Spleen (tissue), 11 donors: Measurements from ENCODE around the gene KLHL24. TPM values are rescaled to one million over a fixed set of nuclear protein-coding genes. Genes with fewer than 3 reads are reported as not detected.
"Not testable (repeated sequence)": the region's sequence is repeated elsewhere in the genome, so short reads cannot be mapped to it uniquely, and the experiment has no call there.

Source experiments
- DNase-seq: peaks from one replicate; pipeline ENCODE4 v3.0.0-alpha.2; 2020
- H3K27ac ChIP-seq, 8 donors: fragments of 200-600 bp; sonication (generic) in 7 of 8; 1 replicate in 4 of 8; 2 replicates in 4 of 8; pipeline versions ENCODE4 v1.5.0 to v1.8.0; 2016 to 2021; ENCODE audit warnings: inconsistent platforms in 4 of 8, mild to moderate bottlenecking in 4 of 8, moderate library complexity in 1 of 8
- H3K27me3 ChIP-seq, 7 donors: fragments of 200-600 bp; sonication (generic) in 6 of 7; replicated peaks in 1 of 7; 1 replicate in 4 of 7; 2 replicates in 3 of 7; pipeline versions ENCODE4 v1.5.0 to v1.8.0; 2016 to 2021; ENCODE audit warnings: inconsistent platforms in 3 of 7, mild to moderate bottlenecking in 1 of 7
- H3K36me3 ChIP-seq, 6 donors: fragments of 200-600 bp; sonication (generic) in 5 of 6; 1 replicate in 4 of 6; 2 replicates in 2 of 6; pipeline versions ENCODE4 v1.5.0 to v1.8.0; 2016 to 2021; ENCODE audit warnings: inconsistent platforms in 2 of 6
- H3K4me1 ChIP-seq, 6 donors: fragments of 200-600 bp; sonication (generic) in 5 of 6; 1 replicate in 3 of 6; 2 replicates in 3 of 6; pipeline versions ENCODE4 v1.5.0 to v1.8.0; 2016 to 2021; ENCODE audit warnings: inconsistent platforms in 3 of 6
- H3K4me3 ChIP-seq, 8 donors: fragments of 200-600 bp; sonication (generic) in 7 of 8; 1 replicate in 4 of 8; 2 replicates in 4 of 8; pipeline versions ENCODE4 v1.5.0 to v1.8.0; 2016 to 2021; ENCODE audit warnings: inconsistent platforms in 4 of 8, mild to moderate bottlenecking in 4 of 8, moderate library complexity in 2 of 8
- H3K9me3 ChIP-seq, 8 donors: fragments of 200-600 bp; sonication (generic) in 7 of 8; 1 replicate in 4 of 8; 2 replicates in 4 of 8; pipeline versions ENCODE4 v1.5.0 to v1.8.0; 2016 to 2021; ENCODE audit warnings: inconsistent platforms in 4 of 8
- CTCF ChIP-seq, 11 experiments: fragments of 200-600 bp in 7 of 11; fragments of 450-650 bp in 4 of 11; sonication (generic) in 4 of 11; IDR thresholded peaks in 8 of 11; conservative IDR thresholded peaks in 3 of 11; 1 replicate in 7 of 11; 2 replicates in 4 of 11; pipeline versions ENCODE4 v1.4.0 to v1.8.0; 2016 to 2021; ENCODE audit warnings: antibody characterized with exemption in 11 of 11, inconsistent platforms in 4 of 11, mild to moderate bottlenecking in 1 of 11
- POLR2A ChIP-seq, 3 donors: fragments of 450-650 bp; IDR thresholded peaks; one replicate each; pipeline ENCODE4 v1.5.1; 2017; ENCODE audit warnings: antibody characterized with exemption in 3 of 3, mild to moderate bottlenecking in 1 of 3
- POLR2AphosphoS5 ChIP-seq, 3 donors: sonication (generic); formaldehyde crosslinking; IDR thresholded peaks; one replicate each; pipeline ENCODE4 v1.5.1; 2017; ENCODE audit warnings: antibody characterized with exemption in 3 of 3
- WGBS, 5 donors: extraction: QIAGEN DNeasy Blood & Tissue Kit in 3 of 5; methylation state at CpG; one replicate each; pipeline versions ENCODE4 v1.1.5 to v1.1.7; 2013 to 2018; 5-methylcytosine and 5-hydroxymethylcytosine counted together
- intact Hi-C: fragments of 100-400 bp; cut with DNase I; formaldehyde crosslinking; loops from one replicate; pipeline ENCODE4 v1.15.0; 2023; ENCODE audit warnings: low total_unique reads
- polyA plus RNA-seq, 3 donors: library from polyadenylated mRNA; stranded (reverse); fragments of 200-250 nt; gene quantifications; one replicate each; pipeline ENCODE4 v1.2.1, GENCODE V29; 2013
- total RNA-seq, 7 donors: library from RNA; depleted of rRNA in 3 of 7; stranded (reverse); fragments of >200 nt in 3 of 7; fragmentation: NEBNext Ultra II Directional in 4 of 7; extraction: Animal tissue kit (Norgen Biotek cat#: 25700) in 4 of 7; gene quantifications; one replicate each; pipeline versions ENCODE4 v1.1.0 to v1.2.1, GENCODE V29; 2016 to 2021
- donor health status: healthy with polysubstance abuse.
- donor health status: DM: no; HTN: no; CAD: no; lungs with moderate emphysema.
- donor health status: DM: no; HTN: no; CAD: no.
- donor health status: Bipolar disorder and iron deficiency.
- donor health status: healthy.
- donor health status: DM: no; HTN: no; CAD: no.
- donor health status: DM: yes; HTN: yes; CAD: no.

The KLHL24 gene
- total and polyA plus RNA-seq, 10 donors, result 5.0 to 148 (median 57.0) TPM

DNA sequence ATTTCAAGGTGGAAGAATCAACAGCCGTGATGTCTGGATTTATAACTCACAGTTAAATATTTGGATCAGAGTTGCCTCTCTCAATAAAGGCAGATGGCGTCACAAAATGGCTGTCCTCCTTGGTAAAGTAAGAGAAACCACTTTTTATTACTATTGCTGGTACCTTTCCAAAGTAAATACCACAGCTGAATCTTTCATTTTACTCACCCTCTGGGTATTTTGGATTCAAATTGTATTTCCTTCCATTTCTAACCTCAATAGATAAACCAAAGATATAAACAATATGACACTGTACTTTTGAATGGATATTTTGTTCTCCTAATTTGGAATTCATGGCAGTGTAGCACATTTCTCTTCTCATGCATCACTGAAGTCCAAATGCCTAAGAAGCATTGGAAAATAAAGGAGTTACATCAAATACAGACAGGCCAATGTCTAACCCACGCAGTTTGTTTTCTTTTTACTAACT, 29.5 kb downstream of the KLHL24 start:
- H3K9me3 ChIP-seq, result no peaks in the 10 kb centered on the region
- WGBS, 5 donors, result 94 to 98% (median 96%) methylated on average over 3 of the region's 3 CpGs
- peaks cover 0 to 13% (median 0%) of the 10 kb centered on the region in 6 donors for H3K4me1 ChIP-seq
- H3K27ac ChIP-seq, result no peak overlapping the region
- H3K4me3 ChIP-seq, result no peak overlapping the region
- no peak for DNase-seq
- H3K36me3 ChIP-seq, result peaks cover 4 to 90% (median 61%) of the 10 kb centered on the region in 6 donors
- TF ChIP-seq POLR2AphosphoS5 (IDR thresholded peaks at IDR 0.05) (no peak), CTCF (IDR thresholded peaks at IDR 0.05 in 8 of 11, conservative IDR thresholded peaks at IDR 0.05 in 3 of 11) (no peak), POLR2A (IDR thresholded peaks at IDR 0.05) (no peak)
- intact Hi-C loops, result no loop called here
- H3K27me3 ChIP-seq, result no peaks in the 10 kb centered on the region

- H3K4me3 ChIP-seq, result no peak overlapping the region
- no peaks in the 10 kb centered on the region for H3K9me3 ChIP-seq
- TF ChIP-seq POLR2AphosphoS5 (IDR thresholded peaks at IDR 0.05), result peak in 1 of 3 donors; percentile 10
- TF ChIP-seq POLR2A (IDR thresholded peaks at IDR 0.05), result no peak
- TF ChIP-seq CTCF (IDR thresholded peaks at IDR 0.05 in 8 of 11, conservative IDR thresholded peaks at IDR 0.05 in 3 of 11), result no peak
- no peak overlapping the region for H3K27ac ChIP-seq
- intact Hi-C loops, result no loop called here
- no peaks in the 10 kb centered on the region for H3K4me1 ChIP-seq
- no peak for DNase-seq
- 86 to 97% (median 88%) methylated on average over 3 of the region's 3 CpGs for WGBS, 5 donors
- no peaks in the 10 kb centered on the region for H3K27me3 ChIP-seq
- peaks cover 0 to 62% (median 25%) of the 10 kb centered on the region in 6 donors for H3K36me3 ChIP-seq
These were observed 44.6 kb downstream of the KLHL24 start for GRCh38 chr3:183680061-183680460.

GRCh38 chr3:183687705-183688104, 52.3 kb downstream of the KLHL24 start:
- WGBS, 5 donors, result 85 to 96% (median 91%) methylated on average over 6 of the region's 6 CpGs
- no peak for TF ChIP-seq CTCF (IDR thresholded peaks at IDR 0.05 in 8 of 11, conservative IDR thresholded peaks at IDR 0.05 in 3 of 11)
- TF ChIP-seq POLR2A (IDR thresholded peaks at IDR 0.05), result no peak
- no peak for TF ChIP-seq POLR2AphosphoS5 (IDR thresholded peaks at IDR 0.05)
- intact Hi-C loops, result no loop called here
- peaks cover 0 to 4% (median 0%) of the 10 kb centered on the region in 6 donors for H3K36me3 ChIP-seq
- H3K27me3 ChIP-seq, result no peaks in the 10 kb centered on the region
- DNase-seq, result no peak
- no peaks in the 10 kb centered on the region for H3K9me3 ChIP-seq
- H3K27ac ChIP-seq, result no peak overlapping the region
- no peak overlapping the region for H3K4me3 ChIP-seq
- H3K4me1 ChIP-seq, result no peaks in the 10 kb centered on the region

DNA sequence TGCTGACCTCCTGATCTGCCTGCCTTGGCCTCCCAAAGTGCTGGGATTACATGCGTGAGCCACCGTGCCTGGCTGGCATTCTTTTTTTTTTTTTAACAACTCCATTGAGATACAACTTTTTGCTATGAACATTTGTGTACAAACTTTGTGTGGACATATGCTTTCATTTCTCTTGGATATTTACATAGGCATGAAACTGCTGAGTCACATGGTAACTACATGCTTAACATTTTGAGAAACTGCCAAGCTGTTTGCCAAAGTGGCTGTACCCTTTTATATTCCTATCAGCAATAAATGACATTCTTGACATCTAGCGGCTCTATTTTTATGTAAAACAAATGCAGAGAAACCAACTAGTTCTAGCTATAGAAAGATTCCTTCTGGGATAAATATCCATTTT, 53.5 kb downstream of the KLHL24 start:
- TF ChIP-seq POLR2AphosphoS5 (IDR thresholded peaks at IDR 0.05) (no peak), CTCF (IDR thresholded peaks at IDR 0.05 in 8 of 11, conservative IDR thresholded peaks at IDR 0.05 in 3 of 11) (no peak), POLR2A (IDR thresholded peaks at IDR 0.05) (no peak)
- no peaks in the 10 kb centered on the region for H3K9me3 ChIP-seq
- H3K36me3 ChIP-seq, result no peaks in the 10 kb centered on the region
- WGBS, 5 donors, result 70 to 86% (median 81%) methylated on average over 3 of the region's 3 CpGs
- no peak overlapping the region for H3K27ac ChIP-seq
- H3K4me1 ChIP-seq, result no peaks in the 10 kb centered on the region
- intact Hi-C loops, result no loop called here
- H3K27me3 ChIP-seq, result no peaks in the 10 kb centered on the region
- H3K4me3 ChIP-seq, result no peak overlapping the region
- no peak for DNase-seq

DNA sequence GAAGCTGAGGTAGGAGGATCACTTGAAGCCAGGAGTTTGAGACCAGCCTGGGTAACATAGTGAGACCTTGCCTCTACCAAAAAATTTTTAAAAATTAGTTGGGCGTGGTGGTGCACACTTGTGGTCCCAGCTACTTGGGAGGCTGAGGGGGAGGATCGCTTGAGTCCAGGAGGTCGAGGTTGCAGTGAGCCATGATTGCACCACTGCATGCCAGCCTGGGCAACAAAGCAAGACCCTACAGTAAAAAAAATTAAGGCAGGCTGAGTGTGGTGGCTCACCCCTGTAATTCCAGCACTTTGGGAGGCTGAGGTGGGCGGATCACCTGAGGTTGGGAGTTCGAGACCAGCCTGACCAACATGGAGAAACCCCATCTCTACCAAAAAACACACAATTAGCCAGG, 54.2 kb downstream of the KLHL24 start:
- H3K9me3 ChIP-seq, H3K4me1 ChIP-seq, H3K4me3 ChIP-seq, H3K27ac ChIP-seq, H3K27me3 ChIP-seq, DNase-seq, H3K36me3 ChIP-seq, intact Hi-C loops: not testable (repeated sequence)
- WGBS, 5 donors, result 93 to 98% (median 95%) methylated on average over 5 of the region's 5 CpGs
